GM19468 (cell line): ENCODE data around the gene SH3YL1.

ENCODE experiments used
- ATAC-seq: cut with Tn5 transposase; IDR thresholded peaks from one replicate; pipeline ENCODE4 v1.9.1; 2021; ENCODE audit warnings: mild to moderate bottlenecking, moderate library complexity, moderate number of reproducible peaks; ENCODE audit not compliant: unreplicated experiment; ENCODE audit errors: extremely low read depth

SH3YL1 gene

DNA sequence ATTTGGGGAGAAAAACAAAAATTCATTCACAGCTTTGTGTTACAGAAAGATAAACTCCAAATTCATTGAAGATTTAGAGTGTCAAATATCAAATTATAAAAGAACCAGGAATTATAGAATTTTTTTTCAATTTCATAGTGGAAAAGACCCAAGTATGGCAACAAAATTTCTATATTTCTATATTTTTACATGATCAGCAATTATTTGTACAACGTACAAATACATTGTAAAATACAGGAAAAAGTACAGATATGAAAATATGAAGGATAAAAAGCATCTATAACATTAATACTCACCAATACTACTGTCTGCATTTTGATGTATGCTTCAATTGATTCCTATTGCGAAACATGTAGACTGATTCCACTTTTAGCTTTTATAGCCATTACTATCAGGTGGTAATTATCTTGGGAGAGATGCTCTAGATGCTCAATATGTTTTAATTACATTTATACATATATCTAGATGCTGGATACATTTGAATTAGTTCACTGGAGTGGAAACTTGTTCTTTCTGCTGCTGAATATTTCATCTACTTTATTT lies 4.0 kb downstream of the SH3YL1 start:
- no peak for ATAC-seq

DNA sequence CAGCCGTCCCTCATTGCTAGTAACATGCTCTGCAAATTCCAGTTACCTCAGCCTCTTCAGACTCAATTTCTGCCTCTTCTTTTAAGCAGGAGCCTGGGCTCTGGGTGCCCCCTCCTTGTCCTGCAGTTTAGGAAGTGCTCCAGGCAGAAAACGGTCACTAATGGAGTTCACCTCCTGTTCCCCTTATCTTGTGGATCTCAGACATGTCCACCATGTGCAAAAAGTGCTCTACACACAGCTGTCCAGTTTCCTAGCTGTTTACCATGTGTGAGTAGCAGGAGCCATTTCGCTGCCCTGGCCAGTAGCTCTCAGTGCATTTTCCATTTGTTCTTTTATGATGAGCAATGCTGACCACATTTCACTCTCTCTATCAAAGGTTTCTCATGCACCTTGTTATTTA lies 4.9 kb downstream of the SH3YL1 start:
- no peak for ATAC-seq

GRCh38 chr2:257842-258241 lies 6.0 kb downstream of the SH3YL1 start:
- ATAC-seq = no peak

DNA sequence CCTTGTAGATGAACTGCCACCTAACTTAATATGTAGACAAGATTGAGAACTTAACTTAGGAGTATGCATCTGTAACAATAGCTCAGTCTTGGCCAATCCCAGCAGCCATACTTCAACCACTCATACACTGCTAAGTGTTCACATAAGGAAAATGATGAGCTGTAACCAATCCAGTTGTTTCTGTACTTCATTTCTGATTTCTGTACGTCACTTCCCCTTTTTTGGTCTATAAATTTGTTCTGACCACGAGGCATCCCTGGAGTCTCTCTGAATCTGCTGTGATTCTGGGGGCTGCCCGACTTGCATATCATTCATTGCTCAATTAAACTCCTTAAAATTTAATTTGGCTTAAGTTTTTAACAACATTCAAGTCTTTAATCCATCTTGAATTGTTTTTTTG lies 6.4 kb downstream of the SH3YL1 start:
- ATAC-seq = no peak

DNA sequence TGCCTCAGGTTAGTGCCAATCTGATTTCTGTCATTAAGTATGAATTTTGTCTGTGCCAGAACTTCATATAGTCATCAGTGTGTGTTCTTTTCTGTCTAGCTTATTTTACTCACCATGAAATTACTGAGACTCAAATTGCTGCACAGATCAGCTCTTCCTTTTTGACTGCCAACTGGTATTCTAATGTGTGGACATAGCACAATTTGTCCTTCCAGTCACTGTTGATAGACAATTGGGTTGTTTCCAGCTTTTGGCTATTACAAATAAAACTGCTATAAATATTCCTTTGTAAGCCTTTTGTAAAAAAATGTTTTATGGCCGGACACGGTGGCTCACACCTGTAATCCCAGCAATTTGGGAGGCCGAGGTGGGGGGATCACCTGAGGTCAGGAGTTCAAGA lies 7.7 kb downstream of the SH3YL1 start:
- ATAC-seq = no peak

DNA sequence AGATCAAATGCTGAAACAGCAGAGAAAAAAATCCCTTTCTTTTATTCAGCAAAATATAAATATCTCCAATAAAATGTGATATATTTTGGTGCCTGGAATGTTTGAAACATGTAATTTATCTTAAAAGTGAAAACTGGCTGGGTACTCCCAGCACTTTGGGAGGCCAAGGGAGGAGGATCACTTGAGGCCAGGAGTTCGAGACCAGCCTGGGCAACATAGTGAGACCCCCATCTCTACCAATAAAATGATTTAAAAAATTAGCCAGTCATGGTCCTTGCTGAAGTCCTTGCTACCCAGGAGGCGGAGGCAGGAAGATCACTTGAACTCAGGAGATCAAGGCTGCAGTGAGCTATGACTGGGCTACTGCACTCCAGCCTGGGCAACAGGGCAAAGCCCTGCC lies 8.6 kb downstream of the SH3YL1 start:
- ATAC-seq = no peak

DNA sequence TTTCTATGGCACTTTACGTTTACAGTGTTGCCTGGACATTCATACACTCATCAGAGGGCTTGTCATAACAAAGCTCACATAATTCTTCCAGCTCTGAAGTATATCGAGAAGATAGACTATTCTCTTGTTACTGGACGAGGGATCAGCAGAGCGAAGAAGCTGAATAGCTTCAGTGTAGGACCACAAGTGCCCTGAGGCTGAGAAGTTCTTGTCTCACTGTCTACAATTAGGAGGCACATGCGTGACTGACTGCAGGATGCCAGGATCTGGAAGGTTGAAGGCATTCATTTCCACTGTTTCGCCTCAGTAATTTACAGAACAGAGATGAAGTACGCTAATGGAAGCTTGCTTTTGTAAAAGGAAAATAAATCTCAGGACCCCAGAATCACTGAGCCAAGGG lies 9.6 kb downstream of the SH3YL1 start:
- ATAC-seq = no peak

GRCh38 chr2:253202-253638 lies 10.6 kb downstream of the SH3YL1 start:
- no peak for ATAC-seq

DNA sequence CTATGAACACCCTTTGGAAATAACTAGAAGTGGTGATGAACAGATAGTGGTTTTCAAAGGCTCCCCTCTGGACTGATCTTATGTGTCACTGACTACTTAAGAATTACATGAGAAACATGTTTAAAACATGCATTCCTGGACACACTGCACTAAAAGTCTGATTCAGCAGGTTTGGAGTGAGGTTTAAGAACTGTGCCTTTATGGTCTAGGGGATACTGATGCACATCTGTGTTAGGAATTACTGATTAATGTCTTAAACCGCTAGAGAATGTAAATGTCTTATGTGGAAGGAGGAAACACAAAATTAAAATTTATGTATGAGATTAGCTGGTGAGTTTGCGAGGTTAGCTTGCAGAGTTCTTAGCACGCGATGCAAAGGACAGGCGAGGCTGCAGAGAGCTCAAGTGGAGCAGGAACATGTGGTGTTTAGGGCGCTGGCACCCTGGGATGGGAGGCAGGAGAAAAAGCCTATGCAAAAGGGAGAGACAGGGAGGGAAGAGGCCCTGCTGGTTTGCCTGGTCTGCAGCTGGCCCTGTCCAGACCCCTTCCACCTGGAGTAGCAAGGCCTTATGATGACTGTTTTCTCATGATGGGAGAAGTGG lies 11.7 kb downstream of the SH3YL1 start:
- ATAC-seq = no peak

- no peak for ATAC-seq
These were observed 14.2 kb downstream of the SH3YL1 start for GRCh38 chr2:249538-250042.

- no peak for ATAC-seq
These were observed 15.1 kb downstream of the SH3YL1 start for GRCh38 chr2:248724-249123.

- no peak for ATAC-seq
These were observed 17.2 kb downstream of the SH3YL1 start for GRCh38 chr2:246489-247144.

GRCh38 chr2:244547-244946 lies 19.3 kb downstream of the SH3YL1 start:
- ATAC-seq = no peak

- ATAC-seq = no peak
These were observed 25.0 kb downstream of the SH3YL1 start for GRCh38 chr2:238869-239268.

DNA sequence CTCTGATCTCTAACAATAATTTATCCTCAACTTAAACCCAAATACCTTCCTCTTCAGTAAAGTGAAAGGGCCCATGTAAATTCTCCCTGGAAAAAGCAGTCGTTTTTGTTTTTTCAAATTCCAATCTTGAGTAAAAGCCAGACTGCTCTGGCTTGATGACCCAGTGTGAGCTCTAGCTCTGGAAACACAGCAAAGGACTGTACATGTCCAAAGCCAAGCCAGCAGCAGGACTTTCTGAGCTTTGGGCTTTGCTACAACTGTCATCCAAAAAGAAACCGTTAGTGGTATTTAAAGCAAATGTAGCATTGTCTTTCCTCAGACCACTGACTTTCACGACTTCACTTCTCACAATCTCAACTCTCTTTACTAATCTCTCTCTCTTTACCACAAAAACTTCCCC lies 25.4 kb downstream of the SH3YL1 start:
- no peak for ATAC-seq

- ATAC-seq = no peak
These were observed 26.0 kb downstream of the SH3YL1 start for GRCh38 chr2:237878-238277.

GRCh38 chr2:236993-237539 lies 26.8 kb downstream of the SH3YL1 start:
- no peak for ATAC-seq

DNA sequence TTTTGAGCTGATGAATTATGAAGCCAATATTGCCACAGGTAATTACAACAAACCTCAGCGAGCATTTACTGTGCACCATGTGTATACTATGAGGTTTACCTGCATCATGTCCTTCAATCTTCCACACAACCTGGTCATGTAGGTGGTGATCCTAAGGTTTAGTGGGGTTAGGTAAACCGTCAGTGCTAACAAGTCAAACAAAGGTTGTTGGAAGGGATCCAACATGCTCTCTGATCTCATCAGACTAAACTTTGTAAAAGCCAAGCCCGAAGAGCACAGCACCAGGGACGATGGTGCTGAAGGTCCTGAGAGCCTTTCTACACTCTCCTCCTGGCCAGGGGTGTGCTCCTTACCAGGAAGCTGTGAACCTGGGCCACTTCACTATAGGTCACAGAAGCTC lies 29.4 kb downstream of the SH3YL1 start:
- no peak for ATAC-seq

DNA sequence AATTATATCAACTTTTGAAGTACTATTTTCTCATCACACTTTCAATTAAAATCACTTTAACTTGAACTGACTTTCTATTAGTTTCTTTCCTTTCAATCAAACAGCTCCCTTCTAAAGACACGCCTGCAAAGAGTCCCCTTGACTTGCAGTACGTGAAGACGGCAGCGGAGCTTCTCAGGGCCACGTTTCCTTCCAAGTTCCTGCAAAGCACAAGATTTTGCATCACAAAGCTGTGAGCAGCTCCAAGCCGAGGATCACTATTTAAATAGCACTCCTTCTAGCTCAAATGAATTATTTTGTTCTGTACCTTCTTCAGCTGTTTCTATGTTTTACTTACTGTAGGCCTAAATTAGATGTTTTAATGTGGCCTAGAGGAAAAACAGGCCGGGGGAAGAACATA lies 30.8 kb downstream of the SH3YL1 start:
- ATAC-seq = no peak

GRCh38 chr2:231521-232185 lies 32.2 kb downstream of the SH3YL1 start:
- ATAC-seq = no peak
